Tibial nerve (tissue), 4 donors: ENCODE results near the gene VPS18.

ENCODE experiments used
- CTCF ChIP-seq, 5 experiments: fragments of 200-600 bp in 3 of 5; fragments of 450-650 bp in 2 of 5; sonication (generic) in 3 of 5; IDR thresholded peaks; one replicate each; pipeline ENCODE4 v1.5.1; 2016 to 2019; ENCODE audit warnings: antibody characterized with exemption in 5 of 5, mild to moderate bottlenecking in 3 of 5, moderate library complexity in 2 of 5
- EP300 ChIP-seq, 2 donors: sonication (generic); formaldehyde crosslinking; IDR thresholded peaks; one replicate each; pipeline ENCODE4 v1.6.1; 2017; ENCODE audit warnings: antibody characterized with exemption in 2 of 2, mild to moderate bottlenecking in 1 of 2
- POLR2A ChIP-seq, 2 donors: fragments of 450-650 bp; IDR thresholded peaks; one replicate each; pipeline ENCODE4 v1.6.1; 2017; ENCODE audit warnings: antibody characterized with exemption in 2 of 2, mild to moderate bottlenecking in 2 of 2, moderate library complexity in 2 of 2

GRCh38 chr15:40918146-40918798 is 24.0 kb downstream of the VPS18 start:
- TF ChIP-seq CTCF (IDR thresholded peaks at IDR 0.05) = no peak
- no peak for TF ChIP-seq EP300 (IDR thresholded peaks at IDR 0.05)
- TF ChIP-seq POLR2A (IDR thresholded peaks at IDR 0.05) = no peak
